Kidney epithelial cell (primary cell): Measurements from ENCODE around the gene SPATA18. TPM values are rescaled to one million over a fixed set of nuclear protein-coding genes. Genes with fewer than 3 reads are reported as not detected.
A peak's percentile ranks its signal among the peaks of the same experiment; 100 is the strongest.

Experiments used
- DNase-seq: peaks from one replicate; pipeline ENCODE4 v3.0.0-alpha.2; 2010; ENCODE audit warnings: low read depth
- H3K27me3 ChIP-seq: 2 replicates; pipeline ENCODE4 v1.6.0; 2011; ENCODE audit warnings: low read length; ENCODE audit not compliant: control insufficient read depth, insufficient read depth
- H3K36me3 ChIP-seq: 2 replicates; pipeline ENCODE4 v1.5.1; 2011; ENCODE audit warnings: low read length; ENCODE audit not compliant: control insufficient read depth, insufficient read depth
- H3K4me3 ChIP-seq: 2 replicates; pipeline ENCODE4 v1.5.1; 2011; ENCODE audit warnings: low read depth, mild to moderate bottlenecking, control low read depth, low read length
- total RNA-seq: library from RNA; depleted of rRNA; stranded (reverse); fragments of >200 nt; gene quantifications from 2 replicates; pipeline ENCODE4 v1.2.3, GENCODE V29; 2015
- TF ChIP-seq, protein P1 (sequence below): IDR thresholded peaks from 2 replicates; pipeline ENCODE4 v1.5.1; 2011; ENCODE audit warnings: mild to moderate bottlenecking, moderate library complexity, low read length, control low read depth, inconsistent platforms; ENCODE audit not compliant: insufficient read depth, poor library complexity, severe bottlenecking

SPATA18 gene
- total RNA-seq, 1 donor from 2014 or later = 10.5 TPM

DNA sequence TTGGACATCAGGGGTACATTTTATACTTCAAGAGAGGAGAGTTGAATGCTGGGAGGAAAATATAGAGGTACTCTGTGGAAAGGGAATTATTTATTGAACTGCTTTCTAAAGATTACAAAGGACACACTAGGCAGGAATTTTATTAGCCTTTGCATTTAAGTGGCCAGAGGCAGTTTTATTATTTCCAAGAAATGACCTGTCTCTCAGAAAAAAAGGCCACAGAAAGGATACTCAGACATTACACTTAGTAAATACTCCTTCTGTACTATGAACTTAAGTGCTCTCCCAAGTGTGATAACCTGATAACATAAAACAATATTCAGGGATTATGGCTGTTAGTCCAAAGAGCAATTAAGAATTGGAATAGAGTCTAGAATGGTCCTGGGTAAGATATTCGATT, 38.5 kb upstream of the SPATA18 start:
- no peak for DNase-seq
- no peak overlapping the region for H3K4me3 ChIP-seq
- no peaks in the 10 kb centered on the region for H3K36me3 ChIP-seq
- TF ChIP-seq, protein P1, sequence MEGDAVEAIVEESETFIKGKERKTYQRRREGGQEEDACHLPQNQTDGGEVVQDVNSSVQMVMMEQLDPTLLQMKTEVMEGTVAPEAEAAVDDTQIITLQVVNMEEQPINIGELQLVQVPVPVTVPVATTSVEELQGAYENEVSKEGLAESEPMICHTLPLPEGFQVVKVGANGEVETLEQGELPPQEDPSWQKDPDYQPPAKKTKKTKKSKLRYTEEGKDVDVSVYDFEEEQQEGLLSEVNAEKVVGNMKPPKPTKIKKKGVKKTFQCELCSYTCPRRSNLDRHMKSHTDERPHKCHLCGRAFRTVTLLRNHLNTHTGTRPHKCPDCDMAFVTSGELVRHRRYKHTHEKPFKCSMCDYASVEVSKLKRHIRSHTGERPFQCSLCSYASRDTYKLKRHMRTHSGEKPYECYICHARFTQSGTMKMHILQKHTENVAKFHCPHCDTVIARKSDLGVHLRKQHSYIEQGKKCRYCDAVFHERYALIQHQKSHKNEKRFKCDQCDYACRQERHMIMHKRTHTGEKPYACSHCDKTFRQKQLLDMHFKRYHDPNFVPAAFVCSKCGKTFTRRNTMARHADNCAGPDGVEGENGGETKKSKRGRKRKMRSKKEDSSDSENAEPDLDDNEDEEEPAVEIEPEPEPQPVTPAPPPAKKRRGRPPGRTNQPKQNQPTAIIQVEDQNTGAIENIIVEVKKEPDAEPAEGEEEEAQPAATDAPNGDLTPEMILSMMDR = no peak
- H3K27me3 ChIP-seq = no peaks in the 10 kb centered on the region

DNA sequence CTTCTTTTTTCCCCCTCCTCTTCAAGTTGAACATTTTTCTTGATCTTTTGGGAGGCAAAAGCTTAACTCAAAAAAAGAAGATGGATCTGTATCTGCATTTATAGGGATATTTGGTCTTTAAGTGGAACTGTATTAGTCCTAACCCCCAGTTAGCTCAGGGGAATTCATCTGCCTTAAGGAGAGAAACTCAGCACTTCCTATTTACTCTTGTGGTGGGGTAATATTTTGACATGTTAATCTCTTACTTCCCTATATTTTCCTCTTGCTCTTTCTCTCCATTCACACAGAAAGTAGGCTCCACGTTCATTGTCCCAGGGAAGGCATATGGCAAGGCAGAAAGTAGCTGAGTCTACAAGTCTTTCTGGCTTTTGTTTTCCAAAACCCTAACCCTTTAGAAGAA, 36.2 kb upstream of the SPATA18 start:
- H3K27me3 ChIP-seq = no peaks in the 10 kb centered on the region
- TF ChIP-seq, protein P1 = no peak

DNA sequence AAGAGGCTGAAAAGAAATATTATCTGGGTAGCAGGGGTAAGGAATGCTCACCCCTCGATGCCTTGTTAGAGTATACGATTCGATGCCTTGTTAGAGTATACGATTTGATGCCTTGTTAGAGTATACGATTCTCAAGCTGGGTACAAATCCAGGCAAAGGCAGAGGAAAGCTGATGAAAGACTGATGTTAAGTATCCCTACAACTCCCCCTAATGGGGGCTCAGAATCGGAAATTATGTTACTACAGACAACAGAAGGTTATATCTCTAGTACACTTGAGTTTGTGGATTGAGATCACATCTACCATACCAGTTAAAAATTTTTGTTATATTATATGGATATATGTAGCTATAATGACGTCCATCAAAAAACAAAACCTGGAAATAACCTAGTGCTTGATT, 35.7 kb upstream of the SPATA18 start:
- TF ChIP-seq, protein P1 = peak; percentile 13
- Histone ChIP-seq H3K36me3 (no peaks in the 10 kb centered on the region), H3K27me3 (no peaks in the 10 kb centered on the region), H3K4me3 (no peak overlapping the region)
- DNase-seq = no peak

More for the DNA sequence above, 36.2 kb upstream of the SPATA18 start:
- H3K36me3 ChIP-seq = no peaks in the 10 kb centered on the region
- no peak for DNase-seq
- H3K4me3 ChIP-seq = no peak overlapping the region

DNA sequence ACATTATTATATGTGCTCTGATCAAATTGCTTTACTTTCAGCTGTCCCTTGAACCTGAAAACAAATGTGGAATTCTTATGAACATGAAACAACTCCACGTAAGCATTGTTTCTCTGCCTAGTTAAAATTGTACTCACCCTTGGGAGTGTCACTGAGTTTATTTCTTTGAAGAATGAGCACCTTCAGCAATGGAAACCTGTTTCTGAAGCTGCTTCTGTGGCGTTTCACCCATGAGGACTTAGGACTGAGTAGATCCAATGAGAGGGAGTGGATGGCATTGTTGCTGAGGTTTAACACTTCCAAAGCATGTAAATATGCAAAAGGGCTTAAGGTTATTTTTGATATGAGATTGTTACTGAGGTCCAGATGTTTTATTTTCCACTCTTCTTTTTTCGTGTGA, 34.1 kb upstream of the SPATA18 start:
- TF ChIP-seq, protein P1 = no peak
- Histone ChIP-seq H3K4me3 (no peak overlapping the region), H3K27me3 (no peaks in the 10 kb centered on the region), H3K36me3 (no peaks in the 10 kb centered on the region)
- DNase-seq = no peak

DNA sequence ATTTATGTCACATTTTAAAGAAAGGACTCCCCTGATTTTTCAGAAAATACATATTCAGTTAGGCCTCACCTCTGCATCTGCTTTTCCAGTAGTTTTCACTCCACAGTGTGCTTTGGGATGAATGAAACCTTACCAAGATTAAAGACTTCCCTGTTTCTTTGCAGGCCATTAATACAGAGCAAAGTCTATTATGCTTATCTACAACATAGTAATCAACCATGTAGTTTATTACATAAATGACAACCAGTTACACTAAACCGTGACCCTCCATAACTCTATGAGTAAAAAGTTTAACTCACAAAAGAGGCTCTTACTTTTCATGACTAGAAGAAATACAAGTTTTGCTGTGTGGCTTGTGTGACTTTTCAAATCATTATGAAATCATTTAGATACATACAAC, 33.3 kb upstream of the SPATA18 start:
- Histone ChIP-seq H3K27me3 (no peaks in the 10 kb centered on the region), H3K4me3 (no peak overlapping the region), H3K36me3 (no peaks in the 10 kb centered on the region)
- TF ChIP-seq, protein P1 = no peak
- no peak for DNase-seq

DNA sequence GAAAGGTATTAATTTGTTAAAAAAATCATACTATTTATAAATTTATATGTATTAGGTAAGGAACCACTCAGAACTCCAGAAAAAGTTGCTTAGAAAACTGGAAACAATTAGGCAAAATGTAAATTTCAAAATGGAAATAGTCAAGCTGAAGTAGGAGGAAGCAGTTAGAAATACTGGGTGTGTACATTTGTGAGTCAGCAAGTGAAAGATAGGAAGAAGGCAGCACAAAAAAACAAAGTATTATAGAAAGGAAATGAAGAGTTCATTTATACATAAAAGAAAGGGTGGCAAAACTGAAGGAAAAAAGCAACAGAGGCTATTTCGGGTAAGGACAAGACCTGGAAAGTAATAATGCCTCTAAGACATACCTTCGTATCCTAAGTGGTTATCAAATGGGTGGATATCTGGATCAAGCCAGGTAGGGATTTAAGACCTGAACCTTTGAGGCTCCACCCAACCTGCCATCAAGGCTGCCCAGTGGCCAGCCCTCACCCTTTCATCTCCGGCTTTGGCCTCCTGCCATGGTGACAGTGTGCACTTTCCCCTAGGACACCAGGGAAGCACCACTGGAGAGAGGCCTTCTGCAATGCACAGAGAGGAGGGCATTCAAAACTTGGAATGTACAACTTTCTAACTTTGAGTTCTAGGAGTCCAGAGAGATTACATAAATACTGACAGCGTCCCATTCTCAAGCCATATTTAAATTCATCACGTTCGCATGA, 31.0 kb upstream of the SPATA18 start, which contains the start of gene LRRC66:
Gene LRRC66, minus strand, starts transcription at position 428 of the 722 bp plus-strand sequence. CDS start 2,750 bp downstream, outside the sequence.
- DNase-seq = no peak
- TF ChIP-seq, protein P1 = no peak
- Histone ChIP-seq H3K27me3 (no peaks in the 10 kb centered on the region), H3K36me3 (no peaks in the 10 kb centered on the region), H3K4me3 (no peak within 1 kb of the TSS)
